Ectodermal cell (in vitro differentiated cells): ENCODE results near the gene NDUFB3.
"Not testable (repeated sequence)": the region's sequence is repeated elsewhere in the genome, so short reads cannot be mapped to it uniquely, and the experiment has no call there.

ENCODE experiments used
- H3K27ac ChIP-seq: 2 replicates; pipeline ENCODE4 v1.7.0; 2013; ENCODE audit warnings: mild to moderate bottlenecking, low read depth, low read length; ENCODE audit not compliant: insufficient read depth, poor library complexity, severe bottlenecking
- H3K27me3 ChIP-seq: 2 replicates; pipeline ENCODE4 v1.7.0; 2013; ENCODE audit warnings: mild to moderate bottlenecking, low read length; ENCODE audit not compliant: insufficient read depth, control insufficient read depth, poor library complexity, severe bottlenecking
- H3K36me3 ChIP-seq: one replicate; pipeline ENCODE4 v1.7.0; 2013; ENCODE audit warnings: low read length; ENCODE audit not compliant: control insufficient read depth, insufficient read depth
- H3K4me1 ChIP-seq: one replicate; pipeline ENCODE4 v1.7.0; 2013; ENCODE audit warnings: low read length; ENCODE audit not compliant: control insufficient read depth, insufficient read depth
- H3K4me3 ChIP-seq: 2 replicates; pipeline ENCODE4 v1.7.0; 2013; ENCODE audit warnings: low read depth, low read length, control low read depth; ENCODE audit not compliant: insufficient read depth
- H3K9me3 ChIP-seq: 2 replicates; pipeline ENCODE4 v1.7.0; 2013; ENCODE audit warnings: mild to moderate bottlenecking, low read length, moderate library complexity; ENCODE audit not compliant: control insufficient read depth
- WGBS, 2 experiments: methylation state at CpG; one replicate each; pipeline ENCODE4 v1.1.7; 2013; ENCODE audit warnings: missing lambda C conversion rate in 2 of 2; 5-methylcytosine and 5-hydroxymethylcytosine counted together

The NDUFB3 gene

GRCh38 chr2:201057087-201057521 is 14.7 kb upstream of the NDUFB3 start:
- H3K27ac ChIP-seq, result no peak overlapping the region
- H3K27me3 ChIP-seq, result no peaks in the 10 kb centered on the region
- 88 to 100% methylated on average over 2 of the region's 2 CpGs for WGBS, 2 experiments
- H3K36me3 ChIP-seq, result no peaks in the 10 kb centered on the region
- no peak overlapping the region for H3K4me3 ChIP-seq
- H3K9me3 ChIP-seq, result no peaks in the 10 kb centered on the region
- no peaks in the 10 kb centered on the region for H3K4me1 ChIP-seq

GRCh38 chr2:201057715-201058248 is 14.0 kb upstream of the NDUFB3 start:
- WGBS, 2 experiments, result 89 to 93% methylated on average over 3 to 4 of the region's 4 CpGs

GRCh38 chr2:201058914-201059313 is 12.9 kb upstream of the NDUFB3 start:
- no peaks in the 10 kb centered on the region for H3K4me1 ChIP-seq
- H3K27me3 ChIP-seq, result no peaks in the 10 kb centered on the region
- H3K4me3 ChIP-seq, result no peak overlapping the region
- no peaks in the 10 kb centered on the region for H3K9me3 ChIP-seq
- 85 to 89% methylated on average over 1 of the region's 1 CpG for WGBS, 2 experiments
- no peak overlapping the region for H3K27ac ChIP-seq
- no peaks in the 10 kb centered on the region for H3K36me3 ChIP-seq

More at GRCh38 chr2:201057715-201058248, 14.0 kb upstream of the NDUFB3 start:
- Histone ChIP-seq H3K9me3 (no peaks in the 10 kb centered on the region), H3K4me1 (no peaks in the 10 kb centered on the region), H3K4me3 (no peak overlapping the region), H3K27ac (no peak overlapping the region), H3K27me3 (no peaks in the 10 kb centered on the region), H3K36me3 (no peaks in the 10 kb centered on the region)

GRCh38 chr2:201059961-201060755 is 11.6 kb upstream of the NDUFB3 start:
- no peak overlapping the region for H3K27ac ChIP-seq
- no peaks in the 10 kb centered on the region for H3K27me3 ChIP-seq
- H3K4me3 ChIP-seq, result no peak overlapping the region
- H3K36me3 ChIP-seq, result no peaks in the 10 kb centered on the region
- no peaks in the 10 kb centered on the region for H3K9me3 ChIP-seq
- H3K4me1 ChIP-seq, result no peaks in the 10 kb centered on the region
- 92 to 94% methylated on average over 9 to 10 of the region's 10 CpGs for WGBS, 2 experiments

GRCh38 chr2:201063516-201063915 is 8.3 kb upstream of the NDUFB3 start:
- not testable (repeated sequence) for H3K36me3 ChIP-seq, H3K9me3 ChIP-seq, H3K4me1 ChIP-seq, H3K4me3 ChIP-seq, H3K27ac ChIP-seq, H3K27me3 ChIP-seq
- WGBS, 2 experiments, result 96% methylated on average over 5 of the region's 5 CpGs

GRCh38 chr2:201064797-201065329 is 6.9 kb upstream of the NDUFB3 start:
- 83 to 100% methylated on average over 1 of the region's 2 CpGs for WGBS, 2 experiments
- no peaks in the 10 kb centered on the region for H3K4me1 ChIP-seq
- no peaks in the 10 kb centered on the region for H3K27me3 ChIP-seq
- H3K27ac ChIP-seq, result no peak overlapping the region
- H3K4me3 ChIP-seq, result no peak overlapping the region
- H3K9me3 ChIP-seq, result no peaks in the 10 kb centered on the region
- H3K36me3 ChIP-seq, result no peaks in the 10 kb centered on the region

- peak overlapping the region; percentile 74 for H3K4me3 ChIP-seq
- H3K27me3 ChIP-seq, result no peaks in the 10 kb centered on the region
- 2 to 3% methylated on average over 21 of the region's 21 CpGs for WGBS, 2 experiments
- H3K36me3 ChIP-seq, result no peaks in the 10 kb centered on the region
- peak overlapping the region; percentile 45 for H3K27ac ChIP-seq
- peaks cover 4% of the 10 kb centered on the region for H3K4me1 ChIP-seq
- H3K9me3 ChIP-seq, result no peaks in the 10 kb centered on the region
Measured at GRCh38 chr2:201070948-201071478, 788 bp upstream of the NDUFB3 start.

GRCh38 chr2:201072201-201072530 is 365 bp downstream of the NDUFB3 start:
- peaks cover 4% of the 10 kb centered on the region for H3K4me1 ChIP-seq
- H3K36me3 ChIP-seq, result no peaks in the 10 kb centered on the region
- H3K27me3 ChIP-seq, result no peaks in the 10 kb centered on the region
- peak overlapping the region; percentile 74 for H3K4me3 ChIP-seq
- no peaks in the 10 kb centered on the region for H3K9me3 ChIP-seq
- 6 to 8% methylated on average over 4 to 5 of the region's 5 CpGs for WGBS, 2 experiments
- H3K27ac ChIP-seq, result peak overlapping the region; percentile 69

GRCh38 chr2:201073071-201073470 is 1.3 kb downstream of the NDUFB3 start:
- peaks cover 4% of the 10 kb centered on the region for H3K4me1 ChIP-seq
- no peaks in the 10 kb centered on the region for H3K9me3 ChIP-seq
- H3K27me3 ChIP-seq, result no peaks in the 10 kb centered on the region
- WGBS, 2 experiments, result 100% methylated on average over 1 of the region's 1 CpG; no CpG with 5 or more reads in 1 of the 2 experiments
- H3K4me3 ChIP-seq, result no peak overlapping the region
- no peaks in the 10 kb centered on the region for H3K36me3 ChIP-seq
- H3K27ac ChIP-seq, result no peak overlapping the region

- no peak overlapping the region for H3K27ac ChIP-seq
Measured at GRCh38 chr2:201074996-201075395, 3.2 kb downstream of the NDUFB3 start.

More at GRCh38 chr2:201074996-201075395, 3.2 kb downstream of the NDUFB3 start:
- H3K36me3 ChIP-seq, result peaks cover 7% of the 10 kb centered on the region
- H3K9me3 ChIP-seq, result no peaks in the 10 kb centered on the region
- H3K4me1 ChIP-seq, result peaks cover 4% of the 10 kb centered on the region
- H3K27me3 ChIP-seq, result no peaks in the 10 kb centered on the region
- H3K4me3 ChIP-seq, result no peak overlapping the region
- 93% methylated on average over 7 of the region's 7 CpGs for WGBS, 2 experiments
